Ovary (tissue), 3 donors: ENCODE measurements around the gene CACNG4.

Source experiments
- EP300 ChIP-seq: sonication (generic); formaldehyde crosslinking; IDR thresholded peaks from one replicate; pipeline ENCODE4 v1.6.1; 2017; ENCODE audit warnings: antibody characterized with exemption
- TF ChIP-seq, protein P1 (sequence below), 3 donors: fragments of 450-650 bp in 2 of 3; fragments of 200-600 bp in 1 of 3; IDR thresholded peaks; one replicate each; pipeline versions ENCODE4 v1.5.1 to v1.8.0; 2016 to 2022; ENCODE audit warnings: antibody characterized with exemption in 3 of 3, mild to moderate bottlenecking in 1 of 3
- donor health status: DM: no; HTN: no; CAD: no.

DNA sequence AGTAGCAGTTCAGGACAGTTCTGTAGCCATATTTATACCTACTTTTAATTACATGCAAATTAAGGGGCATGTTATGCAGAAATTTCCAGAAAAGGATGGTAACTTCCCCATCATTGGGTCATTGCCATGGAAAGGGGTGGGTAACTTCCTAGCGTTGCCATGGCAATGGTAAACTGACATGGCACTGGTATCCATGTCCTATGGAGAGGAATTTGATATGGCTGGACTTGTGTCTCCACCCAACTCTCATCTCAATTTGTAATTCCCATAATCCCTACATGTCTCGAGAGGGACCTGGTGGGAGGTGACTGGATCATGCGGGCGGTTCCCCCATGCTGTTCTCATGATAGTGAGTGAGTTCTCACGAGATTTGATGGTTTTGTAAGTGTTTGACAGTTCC is 35.6 kb upstream of the CACNG4 start:
- TF ChIP-seq, protein P1, sequence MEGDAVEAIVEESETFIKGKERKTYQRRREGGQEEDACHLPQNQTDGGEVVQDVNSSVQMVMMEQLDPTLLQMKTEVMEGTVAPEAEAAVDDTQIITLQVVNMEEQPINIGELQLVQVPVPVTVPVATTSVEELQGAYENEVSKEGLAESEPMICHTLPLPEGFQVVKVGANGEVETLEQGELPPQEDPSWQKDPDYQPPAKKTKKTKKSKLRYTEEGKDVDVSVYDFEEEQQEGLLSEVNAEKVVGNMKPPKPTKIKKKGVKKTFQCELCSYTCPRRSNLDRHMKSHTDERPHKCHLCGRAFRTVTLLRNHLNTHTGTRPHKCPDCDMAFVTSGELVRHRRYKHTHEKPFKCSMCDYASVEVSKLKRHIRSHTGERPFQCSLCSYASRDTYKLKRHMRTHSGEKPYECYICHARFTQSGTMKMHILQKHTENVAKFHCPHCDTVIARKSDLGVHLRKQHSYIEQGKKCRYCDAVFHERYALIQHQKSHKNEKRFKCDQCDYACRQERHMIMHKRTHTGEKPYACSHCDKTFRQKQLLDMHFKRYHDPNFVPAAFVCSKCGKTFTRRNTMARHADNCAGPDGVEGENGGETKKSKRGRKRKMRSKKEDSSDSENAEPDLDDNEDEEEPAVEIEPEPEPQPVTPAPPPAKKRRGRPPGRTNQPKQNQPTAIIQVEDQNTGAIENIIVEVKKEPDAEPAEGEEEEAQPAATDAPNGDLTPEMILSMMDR (IDR thresholded peaks at IDR 0.05): no peak
- TF ChIP-seq EP300: no peak
